ENCODE results near the gene MSTN.
"Not testable (repeated sequence)": the region's sequence is repeated elsewhere in the genome, so short reads cannot be mapped to it uniquely, and the experiment has no call there.

MSTN gene

DNA sequence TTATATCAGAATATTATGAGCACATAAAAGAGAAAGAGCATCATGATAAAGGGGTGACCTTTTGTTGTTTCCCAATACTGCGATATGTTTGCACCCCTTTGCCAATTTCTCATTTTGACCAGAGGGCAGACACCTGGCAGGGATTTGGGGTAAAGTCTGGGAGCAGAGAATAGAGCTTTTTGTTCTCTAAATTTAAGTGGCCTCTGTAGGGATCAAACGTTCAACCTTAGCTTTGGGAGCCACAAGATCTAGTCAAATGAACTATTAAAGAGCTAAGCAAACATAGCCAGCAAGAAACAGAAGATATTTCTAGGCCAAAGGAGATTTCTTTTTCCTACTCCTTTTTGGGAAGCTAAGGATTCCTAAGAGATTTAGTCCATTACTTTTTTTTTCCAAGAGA, 1.1 kb upstream of the MSTN start:
- no peak for DNase-seq (ENCODE audit: low read depth in 2 of 2)

DNA sequence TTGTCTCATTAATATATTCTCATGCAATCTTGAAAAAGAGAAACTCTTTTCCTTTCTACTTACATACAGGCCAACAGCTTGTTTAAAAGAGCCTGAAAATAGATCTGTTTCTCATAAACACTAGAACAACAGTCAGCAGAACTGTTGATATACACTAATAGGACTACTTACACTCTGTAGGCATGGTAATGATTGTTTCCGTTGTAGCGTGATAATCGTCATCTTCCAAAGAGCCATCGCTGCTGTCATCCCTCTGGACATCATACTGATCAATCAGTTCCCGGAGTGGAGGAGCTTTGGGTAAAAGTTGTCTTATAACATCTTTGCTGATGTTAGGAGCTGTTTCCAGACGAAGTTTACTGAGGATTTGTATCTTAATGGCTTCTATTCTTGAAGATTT, 476 bp downstream of the MSTN start:
- no peak for DNase-seq (ENCODE audit: low read depth in 2 of 2)

DNA sequence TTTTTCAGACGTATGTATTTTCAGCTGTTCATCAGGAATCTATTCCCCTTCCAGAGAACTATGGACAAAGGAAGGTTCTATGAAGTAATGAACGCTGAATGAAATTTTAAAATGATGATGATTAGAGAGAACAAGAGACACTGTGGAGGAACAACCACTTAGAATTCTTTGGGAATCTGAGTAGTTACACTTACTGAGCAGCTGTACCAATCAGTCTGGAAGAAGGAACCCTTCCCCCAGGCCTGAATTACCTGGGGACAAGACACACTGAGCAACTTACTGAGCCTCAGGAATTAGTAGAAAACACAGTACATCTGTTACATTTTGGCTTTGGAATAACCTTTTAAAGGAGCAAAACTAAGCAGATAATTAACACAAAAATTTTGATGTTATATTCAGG, 1.9 kb downstream of the MSTN start:
- DNase-seq (ENCODE audit: low read depth in 2 of 2) = no peak

DNA sequence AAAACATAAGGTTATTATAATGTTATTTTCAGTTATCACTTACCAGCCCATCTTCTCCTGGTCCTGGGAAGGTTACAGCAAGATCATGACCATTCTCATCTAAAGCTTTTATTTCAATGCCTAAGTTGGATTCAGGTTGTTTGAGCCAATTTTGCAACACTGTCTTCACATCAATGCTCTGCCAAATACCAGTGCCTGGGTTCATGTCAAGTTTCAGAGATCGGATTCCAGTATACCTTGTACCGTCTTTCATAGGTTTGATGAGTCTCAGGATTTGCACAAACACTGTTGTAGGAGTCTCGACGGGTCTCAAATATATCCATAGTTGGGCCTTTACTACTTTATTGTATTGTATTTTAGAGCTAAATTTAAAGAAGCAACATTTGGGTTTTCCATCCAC, 2.5 kb downstream of the MSTN start:
- DNase-seq (ENCODE audit: low read depth in 2 of 2) = no peak

DNA sequence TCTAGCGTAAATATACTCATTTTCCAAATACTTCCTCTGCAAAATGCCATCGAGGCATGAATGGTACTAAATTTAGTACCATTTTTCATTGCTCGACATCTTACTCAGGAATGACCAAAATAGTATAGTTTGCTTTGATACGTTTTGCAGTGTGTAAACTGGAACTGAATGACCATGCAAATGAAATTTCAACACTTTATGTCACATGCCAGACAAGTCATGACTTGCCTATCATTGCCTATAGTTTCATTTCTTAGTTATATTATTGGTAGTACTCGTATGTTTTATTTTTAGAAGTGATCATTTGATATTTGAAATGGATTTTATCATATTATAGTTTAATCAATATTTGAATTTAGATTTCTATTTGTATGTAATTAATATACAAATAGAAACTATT, 9.1 kb downstream of the MSTN start:
- DNase-seq (ENCODE audit: low read depth in 2 of 2) = no peak

DNA sequence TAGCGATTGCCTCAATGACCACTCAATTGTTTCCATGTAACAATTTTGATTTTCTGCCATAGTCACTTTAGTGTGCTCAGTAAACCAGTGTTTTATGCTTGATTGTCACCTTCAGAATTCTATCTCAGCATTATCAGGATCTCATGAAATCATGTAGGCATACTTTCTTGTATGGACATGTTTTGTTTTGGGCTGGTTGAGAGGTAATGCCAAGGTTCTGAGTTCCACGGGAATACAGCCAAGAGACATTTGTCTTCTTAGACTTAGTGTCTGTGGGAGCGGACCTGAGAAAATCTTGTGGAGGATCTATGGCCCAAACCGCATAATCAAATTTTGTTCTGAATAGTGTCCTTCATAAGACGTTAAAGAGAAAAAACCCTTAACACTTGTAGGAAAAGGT, 10.2 kb downstream of the MSTN start:
- no peak for DNase-seq (ENCODE audit: low read depth in 2 of 2)

DNA sequence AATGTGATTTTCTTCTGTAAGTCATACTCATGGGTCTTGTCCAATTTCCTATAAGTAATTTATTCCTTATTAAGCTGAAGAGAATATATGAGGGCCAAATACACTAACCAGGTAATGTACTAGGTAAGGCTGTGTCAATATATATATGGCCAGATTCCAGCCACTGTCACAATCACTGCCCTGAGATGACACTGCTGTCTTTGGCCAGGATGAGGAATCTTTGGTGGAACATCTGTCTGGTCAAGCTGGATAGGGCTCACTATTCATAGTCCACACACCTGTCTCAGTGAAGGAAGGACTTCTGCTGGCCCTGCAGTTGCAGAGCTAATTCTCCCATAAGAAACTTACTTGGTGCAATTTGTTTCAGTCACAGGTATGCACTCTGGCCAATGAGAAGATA, 11.3 kb downstream of the MSTN start:
- DNase-seq (ENCODE audit: low read depth in 2 of 2) = no peak

DNA sequence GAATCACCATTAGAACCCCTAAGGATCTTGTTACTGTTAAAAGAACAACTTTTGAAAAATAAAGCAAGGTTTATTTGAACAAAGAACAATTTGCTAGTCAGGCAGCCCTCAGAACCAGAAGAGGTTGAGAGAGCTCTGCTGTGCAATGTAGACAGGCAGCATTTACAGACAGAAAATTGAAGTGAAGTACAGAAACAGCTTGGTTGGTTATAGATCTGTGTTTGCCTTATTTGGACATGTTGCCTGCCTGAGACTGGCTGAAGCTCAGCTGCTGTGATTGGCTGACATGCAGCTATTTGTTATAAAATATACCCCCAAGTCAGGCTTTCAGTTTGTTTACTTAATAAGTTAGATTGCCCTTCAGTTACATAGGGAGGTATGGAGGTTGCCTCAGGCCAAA, 12.5 kb downstream of the MSTN start:
- no peak for DNase-seq (ENCODE audit: low read depth in 2 of 2)

DNA sequence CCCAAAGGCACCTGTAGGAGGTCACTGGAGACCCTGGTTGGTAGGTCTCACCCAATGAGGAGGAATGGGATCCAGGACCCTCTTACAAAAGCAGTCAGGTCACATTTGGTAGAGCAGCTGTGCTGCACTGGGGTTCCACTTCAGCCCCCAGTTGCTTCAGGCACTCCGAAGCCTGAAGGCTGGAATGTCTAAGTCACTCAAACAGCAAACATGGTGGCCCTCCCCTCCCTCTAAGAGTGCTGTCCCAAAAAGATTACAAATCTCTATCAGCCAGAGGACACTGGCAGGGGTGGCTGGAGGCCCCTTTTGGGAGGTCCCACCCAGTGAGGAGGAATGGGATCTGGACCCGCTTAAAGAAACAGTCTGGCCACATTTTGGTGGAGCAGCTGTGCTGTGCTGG, 17.7 kb downstream of the MSTN start:
- no peak for DNase-seq (ENCODE audit: low read depth in 2 of 2)

DNA sequence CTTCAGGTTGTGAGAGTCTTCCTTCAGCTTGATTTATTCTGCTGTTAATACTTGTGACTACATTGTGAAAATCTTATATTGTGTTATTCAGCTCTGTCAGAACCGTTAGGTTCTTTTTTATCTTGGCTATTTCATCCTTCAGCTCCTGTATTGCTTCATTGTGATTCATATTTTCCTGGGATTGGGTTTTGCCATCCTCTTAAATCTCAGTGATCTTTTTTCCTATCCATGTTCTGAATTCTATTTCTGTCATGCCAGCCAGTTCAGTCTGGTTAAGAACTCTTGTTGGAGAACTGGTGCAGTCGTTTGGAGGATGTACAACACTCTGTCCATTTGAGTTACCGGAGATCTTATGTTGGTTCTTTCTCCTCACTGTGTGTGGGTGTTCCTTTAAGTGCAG, 19.1 kb downstream of the MSTN start:
- DNase-seq (ENCODE audit: low read depth in 2 of 2) = no peak

DNA sequence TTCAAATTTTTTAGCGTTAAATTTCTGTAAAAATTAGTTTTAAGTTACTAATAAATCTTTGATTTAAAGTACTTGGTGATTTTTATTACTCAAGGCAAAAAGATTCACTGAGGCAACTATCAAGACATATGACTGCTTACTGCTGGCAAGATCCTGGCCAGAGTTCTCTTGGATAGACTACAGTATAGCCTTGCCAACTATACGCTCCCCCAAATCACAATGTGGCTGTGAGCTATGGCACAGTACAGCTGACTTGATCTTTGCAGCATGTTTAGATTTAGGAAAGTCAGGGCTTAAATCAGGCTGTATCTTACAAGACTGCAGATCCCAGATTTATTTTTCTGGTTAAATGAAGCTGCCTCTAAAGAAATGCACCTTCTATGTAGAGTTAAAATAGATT, 26.5 kb downstream of the MSTN start:
- DNase-seq (ENCODE audit: low read depth in 2 of 2) = no peak

DNA sequence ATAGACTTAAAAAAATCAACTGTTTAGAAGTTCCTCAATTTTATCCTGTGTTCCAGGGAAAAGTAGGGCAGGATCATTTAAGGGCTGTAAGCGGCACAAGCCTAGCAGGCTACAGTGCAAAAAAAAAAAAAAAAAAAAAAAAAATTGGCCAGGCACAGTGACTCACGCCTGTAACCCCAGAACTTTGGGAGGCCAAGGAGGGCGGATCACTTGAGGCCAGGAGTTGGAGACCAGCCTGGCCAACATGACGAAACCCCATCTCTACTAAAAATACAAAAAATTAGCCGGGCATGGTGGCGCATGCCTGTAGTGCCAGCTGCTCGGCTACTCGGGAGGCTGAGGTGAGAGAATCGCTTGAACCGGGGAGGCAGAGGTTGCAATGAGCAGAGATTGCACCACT, 28.1 kb downstream of the MSTN start:
- not testable (repeated sequence) for DNase-seq (ENCODE audit: low read depth in 2 of 2)

DNA sequence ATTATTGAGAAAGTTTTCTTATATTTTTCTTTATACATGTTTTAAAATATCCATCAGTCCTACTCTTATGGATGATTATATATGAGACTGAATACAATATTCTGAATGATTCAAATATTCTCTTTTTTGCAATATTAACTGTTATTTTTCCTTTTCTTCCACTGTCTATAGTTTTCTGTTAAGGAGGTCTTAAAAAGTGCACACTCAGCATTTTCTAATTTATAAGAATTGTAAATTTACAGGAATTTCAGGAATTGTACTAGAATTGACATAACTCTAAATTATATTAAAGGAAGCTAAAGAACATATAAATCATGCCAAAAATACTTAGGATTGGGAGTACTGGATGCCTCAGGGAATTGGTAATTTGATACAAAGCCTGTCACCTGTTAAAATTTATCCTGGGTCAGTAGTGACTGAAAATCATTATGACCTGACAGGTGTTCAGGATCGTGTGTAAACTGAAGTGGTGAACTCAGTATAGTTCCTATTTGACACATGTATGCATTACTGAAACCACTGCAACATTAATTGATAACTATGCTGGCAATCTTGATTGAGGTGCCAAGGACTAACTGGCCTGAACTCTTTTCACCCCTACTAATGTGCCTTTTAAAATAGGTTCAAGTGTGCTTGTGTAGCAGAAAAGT, 30.4 kb downstream of the MSTN start:
- no peak for DNase-seq (ENCODE audit: low read depth in 2 of 2)

DNA sequence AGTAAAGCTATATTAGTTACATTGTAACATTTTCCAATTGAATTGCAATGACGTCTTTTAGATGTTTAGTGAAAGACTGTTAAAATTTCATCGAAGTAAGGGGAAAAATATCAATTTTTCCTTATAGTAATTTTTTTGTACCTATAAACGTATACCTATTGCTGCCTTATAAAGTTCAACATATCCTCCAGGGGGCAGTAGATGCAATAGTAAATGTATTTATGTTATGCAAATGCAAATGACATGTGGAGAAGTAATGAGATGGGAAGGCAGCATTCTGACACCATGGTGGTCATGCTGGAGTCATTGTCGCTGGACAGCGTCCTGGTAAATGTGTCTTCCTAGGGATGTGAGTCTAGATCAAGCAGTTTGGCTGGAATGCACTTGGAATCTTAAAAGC, 38.7 kb downstream of the MSTN start:
- no peak for DNase-seq (ENCODE audit: low read depth in 2 of 2)

DNA sequence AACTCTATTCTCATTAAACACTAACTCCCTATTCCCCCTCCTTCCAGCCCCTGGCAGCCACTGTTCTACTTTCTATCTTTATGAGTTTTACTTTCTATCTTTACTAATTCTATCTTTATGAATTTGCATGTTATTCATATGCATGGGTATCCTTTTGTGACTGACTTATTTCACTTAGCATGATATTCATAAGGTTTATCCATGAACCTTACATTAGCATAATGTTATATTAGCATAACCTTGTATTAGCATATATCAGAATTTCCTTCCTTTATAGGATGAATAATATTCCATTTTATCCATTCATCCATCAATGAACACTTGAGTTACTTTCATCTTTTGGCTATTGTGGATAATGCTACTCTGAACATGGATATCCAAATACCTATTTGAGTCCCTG, 41.8 kb downstream of the MSTN start:
- DNase-seq (ENCODE audit: low read depth in 2 of 2) = no peak

DNA sequence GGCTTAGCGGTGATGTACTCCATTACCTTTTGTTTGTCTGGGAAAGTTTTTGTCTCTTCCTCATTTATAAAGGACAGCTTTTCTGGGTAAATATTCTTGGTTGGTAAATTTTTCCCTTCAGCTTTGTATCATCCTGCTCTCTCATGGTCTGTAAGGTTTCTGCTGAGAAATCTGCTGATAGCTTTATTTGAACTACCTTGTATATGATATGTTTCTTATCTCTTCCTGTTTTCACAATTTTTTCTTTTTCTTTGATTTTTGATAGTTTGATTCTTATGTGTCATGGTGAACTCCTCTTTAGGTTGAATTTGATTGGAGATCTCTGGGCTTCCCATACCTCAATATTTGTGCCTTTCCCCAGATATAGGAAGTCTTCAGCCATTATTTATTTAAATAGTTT, 44.7 kb downstream of the MSTN start:
- DNase-seq (ENCODE audit: low read depth in 2 of 2) = no peak

DNA sequence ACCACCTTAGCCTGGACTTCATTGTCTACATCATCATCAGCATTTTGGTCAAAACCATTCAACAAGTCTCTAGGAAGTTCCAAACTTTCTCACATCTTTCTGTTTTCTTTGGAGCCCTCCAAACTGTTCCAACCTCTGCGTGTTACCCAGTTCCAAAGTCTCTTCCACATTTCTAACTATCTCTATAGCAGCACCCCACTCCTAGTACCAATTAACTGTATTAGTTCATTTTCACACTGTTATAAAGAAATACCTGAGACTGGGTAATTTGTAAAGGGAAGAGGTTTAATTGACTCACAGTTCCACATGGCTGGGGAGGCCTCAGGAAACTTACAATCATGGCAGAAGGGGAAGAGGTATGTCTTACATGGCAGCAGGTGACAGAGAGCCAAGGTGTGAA, 46.6 kb downstream of the MSTN start:
- DNase-seq (ENCODE audit: low read depth in 2 of 2) = not testable (repeated sequence)

Measured in stimulated activated CD8-positive, alpha-beta memory T cell treated with anti-CD3 and anti-CD28 coated beads, Interleukin-7, amount 100 ng/mL, for 1 hour (primary cell).